AG20443 (cell line): ENCODE measurements around the gene MDFIC.
A peak's percentile ranks its signal among the peaks of the same experiment; 100 is the strongest.

Source experiments
- DNase-seq: peaks from one replicate; pipeline ENCODE4 v3.0.0; 2012; ENCODE audit warnings: low spot score, mixed read lengths

Gene MDFIC

GRCh38 chr7:114997487-114998404, 75.9 kb downstream of the MDFIC start:
- DNase-seq, result no peak

GRCh38 chr7:115004121-115004520, 82.2 kb downstream of the MDFIC start:
- no peak for DNase-seq

GRCh38 chr7:115005251-115005650, 83.4 kb downstream of the MDFIC start:
- DNase-seq, result no peak

GRCh38 chr7:115005953-115006352, 84.1 kb downstream of the MDFIC start:
- DNase-seq, result no peak

GRCh38 chr7:115007751-115008150, 85.9 kb downstream of the MDFIC start:
- no peak for DNase-seq

GRCh38 chr7:115008465-115009114, 86.7 kb downstream of the MDFIC start:
- peak; percentile 57 for DNase-seq

GRCh38 chr7:115009139-115009538, 87.2 kb downstream of the MDFIC start:
- DNase-seq, result no peak

- peak; percentile 19 for DNase-seq
Measured at GRCh38 chr7:115009736-115010440, 88.0 kb downstream of the MDFIC start.

GRCh38 chr7:115010441-115010820, 88.5 kb downstream of the MDFIC start:
- no peak for DNase-seq

GRCh38 chr7:115013886-115014285, 92.0 kb downstream of the MDFIC start:
- no peak for DNase-seq

GRCh38 chr7:115014794-115015193, 92.9 kb downstream of the MDFIC start:
- DNase-seq, result no peak

- DNase-seq, result peak; percentile 57
Measured at GRCh38 chr7:115015619-115016018, 93.7 kb downstream of the MDFIC start.

- DNase-seq, result no peak
Measured at GRCh38 chr7:115019882-115020605, 98.2 kb downstream of the MDFIC start.

- no peak for DNase-seq
Measured at GRCh38 chr7:115023219-115023618, 101.3 kb downstream of the MDFIC start.

GRCh38 chr7:115024276-115024675, 102.4 kb downstream of the MDFIC start:
- DNase-seq, result no peak

GRCh38 chr7:115032715-115033703, 111.1 kb downstream of the MDFIC start:
- DNase-seq, result peak; percentile 11

- no peak for DNase-seq
Measured at GRCh38 chr7:115033917-115034459, 112.1 kb downstream of the MDFIC start.

GRCh38 chr7:115034515-115034914, 112.6 kb downstream of the MDFIC start:
- DNase-seq, result no peak

- DNase-seq, result no peak
Measured at GRCh38 chr7:115037128-115037802, 115.4 kb downstream of the MDFIC start.

- no peak for DNase-seq
Measured at GRCh38 chr7:115038158-115038557, 116.3 kb downstream of the MDFIC start.
